Measurements from ENCODE around the gene SYT3. TPM values are rescaled to one million over a fixed set of nuclear protein-coding genes. Genes with fewer than 3 reads are reported as not detected.

SYT3 gene
- total and polyA plus RNA-seq, 2 of the 8 experiments (the other 6 are each of a cell fraction or from before 2014, with no cell fraction given): 6.7 to 17.3 TPM

DNA sequence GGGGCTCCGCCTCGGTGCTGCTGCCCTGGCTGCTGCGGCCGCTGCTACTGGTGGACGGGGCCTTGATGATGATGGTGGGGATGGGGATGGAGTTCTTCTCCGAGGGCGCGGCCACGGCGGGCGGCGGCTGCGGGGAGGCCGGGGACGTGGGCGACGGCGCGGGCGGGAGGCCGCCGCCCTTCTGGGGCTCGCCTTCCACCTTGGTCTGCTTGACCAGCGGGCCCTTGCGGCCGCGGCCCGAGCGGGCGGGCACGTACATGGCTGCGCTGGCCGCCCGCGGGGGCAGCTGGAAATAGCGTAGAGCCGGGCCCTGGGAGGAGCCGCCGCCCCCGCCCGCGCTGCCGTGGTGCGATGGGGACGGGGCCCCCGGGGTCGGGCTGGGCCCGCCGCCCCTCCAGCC, 28.7 kb upstream of the SYT3 start:
- WGBS, 2 experiments (ENCODE audit: extremely low coverage in 1 of 2, insufficient coverage in 1 of 2, insufficient read length in 1 of 2, insufficient replicate concordance in 2 of 2, low coverage in 1 of 2, low lambda C conversion rate in 2 of 2, missing lambda C conversion rate in 1 of 2): 26% methylated on average over 27 of the region's 49 CpGs; no CpG with 5 or more reads in 1 of the 2 experiments
- Histone ChIP-seq H3K79me2 (ENCODE audit: control insufficient read depth in 1 of 2, insufficient read depth in 2 of 2, low read length in 2 of 2) (no peaks in the 10 kb centered on the region), H2AK5ac (ENCODE audit: low read depth, low read length) (no peak overlapping the region), H3K23ac (ENCODE audit: insufficient read length) (no peak overlapping the region), H4K8ac (ENCODE audit: extremely low read depth, insufficient read depth, low read length) (no peak overlapping the region), H3K79me1 (ENCODE audit: low read depth, low read length) (no peaks in the 10 kb centered on the region), H2BK12ac (ENCODE audit: low read depth, low read length) (no peak overlapping the region), H3K23me2 (ENCODE audit: low read depth, low read length) (peaks cover 1% of the 10 kb centered on the region; the same call in 1 of the 2 replicates), H3K4me3 (ENCODE audit: extremely low read depth in 1 of 4, insufficient read depth in 2 of 4, low read depth in 3 of 4, low read length in 4 of 4) (peak overlapping the region in 1 of 4 experiments; percentile 53; a peak in 4 of 8 replicates), H3K56ac (replicated peaks; ENCODE audit: insufficient read length, low read depth, low read length) (no peak overlapping the region), H2BK5ac (ENCODE audit: low read depth, low read length) (no peak overlapping the region), H3K9me3 (ENCODE audit: insufficient read depth in 2 of 2, low read depth in 1 of 2, low read length in 1 of 2) (0 out of 4 replicates have a peak, but pooled peaks cover 0 to 5% of the 10 kb centered on the region in 2 experiments), H2BK120ac (replicated peaks; ENCODE audit: low read depth, low read length) (no peak overlapping the region), H3K27ac (ENCODE audit: low read depth, low read length) (no peak overlapping the region), H2BK20ac (ENCODE audit: low read length) (no peak overlapping the region), H4K20me1 (replicated peaks in 1 of 2; ENCODE audit: control insufficient read depth in 1 of 2, insufficient read depth in 2 of 2, low read length in 2 of 2) (peaks cover 0 to 5% of the 10 kb centered on the region in 2 experiments), H3K18ac (ENCODE audit: extremely low read depth, low read length) (no peak overlapping the region), H3K27me3 (replicated peaks in 1 of 4; ENCODE audit: control insufficient read depth in 3 of 4, extremely low read depth in 1 of 4, insufficient read depth in 3 of 4, low read length in 3 of 4) (peaks cover 27 to 46% (median 41%) of the 10 kb centered on the region in 4 experiments), H3K9ac (replicated peaks in 1 of 4; ENCODE audit: extremely low read depth in 1 of 4, low read depth in 3 of 4, low read length in 3 of 4) (no peak overlapping the region), H3K36me3 (ENCODE audit: control insufficient read depth in 2 of 4, insufficient read depth in 4 of 4, low read length in 3 of 4) (no peaks in the 10 kb centered on the region; a peak in 1 of 8 replicates), H2AFZ (ENCODE audit: low read length) (no peak overlapping the region), H4K91ac (replicated peaks; ENCODE audit: insufficient read length, low read length) (no peak overlapping the region), H3K14ac (ENCODE audit: insufficient read length) (no peak overlapping the region), H3K4me1 (replicated peaks in 1 of 4; ENCODE audit: control insufficient read depth in 3 of 4, insufficient read depth in 4 of 4, low read length in 3 of 4) (peaks cover 0 to 8% (median 4%) of the 10 kb centered on the region in 4 experiments; a peak in 5 of 7 replicates), H3K4me2 (ENCODE audit: insufficient read depth in 1 of 2, low read depth in 2 of 2, low read length in 2 of 2) (peak overlapping the region; percentile 49; a peak in 1 of 4 replicates), H4K5ac (ENCODE audit: insufficient read length, low read depth, low read length) (no peak overlapping the region), H3K4ac (replicated peaks; ENCODE audit: insufficient read length, low read depth, low read length) (no peak overlapping the region), H2BK15ac (ENCODE audit: low read length) (no peak overlapping the region)
- FAIRE-seq (no peak), DNase-seq (ENCODE audit: low read depth in 1 of 2, low spot score in 2 of 2) (peak in 1 of 2 experiments; percentile 55)
- TF ChIP-seq EP300 (IDR thresholded peaks at IDR 0.05; ENCODE audit: borderline replicate concordance in 1 of 2, low read depth in 2 of 2, low read length in 2 of 2): no peak
- TF ChIP-seq FOSL1 (IDR thresholded peaks at IDR 0.05; ENCODE audit: insufficient read depth, low read depth, low read length): no peak
- TF ChIP-seq RXRA (IDR thresholded peaks at IDR 0.05; ENCODE audit: insufficient read depth, low read depth, low read length): no peak
- no peak for TF ChIP-seq GTF2F1 (IDR thresholded peaks at IDR 0.05; ENCODE audit: borderline replicate concordance, low read depth, low read length)
- CTCF ChIA-PET (ENCODE audit: partially characterized antibody): interaction anchor here (1.2 to 3.9 kb wide), 5 partner anchors 13 to 55 kb away, joined by 3 to 28 read pairs (median 10); partner anchors contain the start of gene CLEC11A
- POLR2A ChIA-PET (ENCODE audit: partially characterized antibody): no interaction called here

Data from H1 (cell line).